Effector CD8-positive, alpha-beta T cell (primary cell): ENCODE measurements around the gene ZNF423.

Experiments used
- DNase-seq: peaks from one replicate; lab custom pipeline; 2025; lab: John Stamatoyannopoulos, UW

The ZNF423 gene

GRCh38 chr16:49552313-49552928, 303.5 kb downstream of the ZNF423 start:
- DNase-seq, result no peak

GRCh38 chr16:49550666-49551065, 305.2 kb downstream of the ZNF423 start:
- no peak for DNase-seq

DNA sequence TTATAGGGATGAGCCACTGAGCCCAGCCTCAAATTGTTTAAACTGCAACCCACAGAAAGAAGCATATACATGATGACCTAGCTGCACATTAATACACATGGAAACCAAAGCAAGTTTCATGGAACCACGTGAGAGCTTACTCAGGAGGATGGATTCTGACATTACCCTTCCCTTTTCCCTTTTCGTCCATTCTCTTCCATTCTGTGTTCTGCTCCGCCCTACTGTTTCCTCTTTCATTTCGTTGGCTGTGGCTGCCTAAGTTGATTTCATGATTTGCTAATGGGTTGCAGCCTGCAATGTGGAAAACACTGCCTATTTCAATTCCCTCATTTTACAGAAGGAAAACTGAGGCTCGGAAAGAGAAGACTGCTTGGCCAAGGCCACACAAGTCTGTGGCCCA, 305.8 kb downstream of the ZNF423 start:
- DNase-seq, result no peak

- no peak for DNase-seq
Observed at GRCh38 chr16:49548325-49548970, 307.5 kb downstream of the ZNF423 start.

DNA sequence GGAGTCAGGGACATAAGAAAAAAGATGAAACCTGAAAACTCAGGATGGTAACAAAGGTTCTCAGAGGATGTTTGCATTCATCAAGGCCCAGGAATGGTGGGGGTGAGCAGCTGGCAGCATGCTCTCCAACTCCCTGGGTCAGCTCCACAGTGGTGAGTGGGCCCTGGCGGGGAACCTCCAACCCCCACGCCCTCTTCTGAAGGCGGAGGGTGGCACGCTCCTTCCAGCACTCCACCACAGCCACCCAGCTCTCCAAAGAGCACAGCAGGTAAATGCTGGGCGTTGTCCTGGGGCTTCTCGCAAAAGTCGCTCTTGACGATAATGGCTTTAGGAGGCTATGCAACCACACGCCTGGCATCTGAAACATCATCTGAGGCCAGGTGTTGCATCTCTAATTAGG, 308.5 kb downstream of the ZNF423 start:
- DNase-seq, result no peak

DNA sequence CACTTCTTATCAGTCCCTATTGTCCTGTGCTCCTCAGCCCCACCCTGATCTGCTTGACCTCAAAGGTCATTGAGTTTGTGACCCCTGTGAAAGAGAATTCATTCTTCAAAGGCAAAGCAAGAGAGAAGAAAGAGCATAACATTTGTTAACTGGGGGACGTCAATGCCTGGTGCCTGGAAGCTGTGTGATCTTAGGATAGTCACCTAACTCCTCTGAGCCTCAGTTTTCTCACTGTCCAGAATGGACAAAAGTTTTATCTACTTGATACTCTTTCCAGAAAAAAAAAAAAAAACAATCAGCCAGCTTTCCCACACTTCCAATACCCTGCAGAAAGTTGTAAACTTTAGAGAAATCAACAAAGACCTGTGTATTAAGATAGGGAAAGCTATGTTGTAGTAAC, 309.2 kb downstream of the ZNF423 start:
- no peak for DNase-seq

DNA sequence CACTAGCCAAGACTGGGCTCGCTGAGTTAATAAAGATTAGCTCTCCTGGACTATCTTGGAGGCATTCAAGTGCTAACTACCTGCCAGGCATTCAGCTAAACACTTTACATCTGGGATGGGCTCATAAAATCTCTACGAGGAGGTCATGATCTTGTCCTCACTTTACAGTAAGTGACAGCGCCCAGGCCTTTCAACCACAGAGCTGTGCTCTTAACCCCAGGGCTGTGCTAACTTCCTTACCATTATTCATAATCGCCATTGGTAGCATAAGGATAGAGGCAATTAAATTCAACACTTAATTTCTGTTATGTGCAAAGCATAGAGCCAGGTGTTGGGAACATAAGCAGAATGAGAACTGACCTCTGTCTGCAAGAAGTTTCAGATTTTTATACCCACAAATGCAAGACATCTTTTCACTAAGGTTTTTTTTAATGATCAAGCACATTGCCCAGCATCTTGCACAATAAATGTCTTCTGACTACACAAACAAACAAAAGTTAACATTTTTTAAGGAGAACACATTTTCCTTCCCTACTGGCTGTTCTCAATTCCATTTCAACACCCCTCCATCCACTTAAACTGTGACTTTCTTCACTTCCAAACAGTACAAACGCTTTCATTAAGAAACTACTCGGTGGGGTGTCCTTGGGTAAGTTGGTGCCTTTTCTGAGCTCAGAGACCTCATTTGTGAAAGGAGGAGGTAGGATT, 310.0 kb downstream of the ZNF423 start:
- DNase-seq, result no peak

GRCh38 chr16:49545243-49545642, 310.7 kb downstream of the ZNF423 start:
- no peak for DNase-seq

DNA sequence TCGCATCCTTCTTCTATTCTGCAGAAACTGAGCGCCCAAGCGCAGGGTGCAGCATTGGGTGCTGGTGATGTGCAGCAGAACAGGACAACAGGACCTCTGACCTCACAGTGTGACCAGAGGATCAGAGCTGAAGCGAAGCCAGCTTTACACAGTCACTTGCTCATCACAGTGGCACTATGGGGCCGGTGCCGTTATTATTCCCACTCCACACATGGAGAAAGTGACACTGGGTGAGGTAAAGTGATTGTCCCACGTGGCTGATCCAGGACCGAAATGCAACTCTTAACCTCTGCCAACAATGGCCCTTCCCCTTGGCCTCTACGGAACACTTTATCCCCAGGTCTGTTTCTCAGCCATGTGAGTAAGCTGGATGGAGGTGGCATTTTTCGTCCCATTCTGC, 311.1 kb downstream of the ZNF423 start:
- DNase-seq, result no peak

- DNase-seq, result no peak
Observed at GRCh38 chr16:49543631-49543946, 312.3 kb downstream of the ZNF423 start.

DNA sequence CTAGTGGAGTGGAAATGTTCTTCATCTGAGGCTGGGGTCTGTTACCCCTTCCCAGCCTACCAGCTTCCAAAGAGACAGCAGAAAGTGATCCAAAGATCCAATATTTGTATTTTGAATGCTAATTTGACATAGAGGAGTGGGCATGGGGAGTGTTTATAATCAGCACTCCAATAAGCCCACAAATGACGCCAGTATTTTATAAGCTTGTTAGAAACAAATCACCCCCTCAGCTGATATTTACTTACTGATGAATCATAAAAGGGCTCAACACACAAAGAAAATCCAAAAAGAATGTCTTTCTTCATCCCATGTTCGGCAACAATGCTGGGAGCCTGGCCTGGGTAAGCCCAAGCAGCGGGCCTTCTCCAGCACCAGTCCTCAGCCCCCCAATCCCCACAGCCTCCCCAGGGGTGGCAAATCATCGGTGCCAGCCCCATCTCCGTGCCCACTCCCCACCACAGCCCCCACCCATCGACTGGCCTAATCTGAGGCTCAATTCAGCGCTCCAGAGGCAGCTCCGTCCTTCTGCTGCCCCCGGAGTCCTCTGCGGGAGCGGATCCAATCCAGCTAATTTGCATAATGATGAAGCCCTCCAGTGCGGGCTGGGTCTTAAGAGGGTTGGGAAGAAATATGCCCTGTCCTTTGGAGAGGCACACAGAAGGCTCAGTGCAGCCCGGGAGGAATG, 312.8 kb downstream of the ZNF423 start:
- DNase-seq, result no peak

DNA sequence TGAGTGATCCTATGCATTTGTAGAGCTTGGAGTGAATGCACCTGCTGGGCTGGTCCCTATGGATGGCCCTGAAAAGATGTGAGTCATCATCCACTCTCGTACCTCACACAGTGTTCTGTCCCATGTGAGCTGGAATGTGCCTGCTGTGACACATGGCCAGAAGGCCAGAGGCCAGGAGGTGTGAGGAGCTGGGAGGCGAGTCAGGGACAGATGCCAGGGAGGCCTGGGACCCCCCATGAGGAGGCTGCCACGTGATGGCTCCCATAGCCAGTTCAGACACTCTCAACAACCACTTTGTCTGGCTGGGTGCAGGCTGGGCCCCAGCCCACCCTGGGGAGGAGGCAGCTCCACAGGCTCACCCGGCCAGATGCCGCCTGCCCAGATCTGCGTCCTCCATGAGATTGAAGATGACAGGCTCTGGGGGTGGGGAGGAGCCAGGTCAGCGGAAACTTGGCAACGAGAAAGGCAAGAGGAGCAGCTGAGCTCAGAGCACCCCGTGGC, 313.5 kb downstream of the ZNF423 start:
- no peak for DNase-seq

- DNase-seq, result no peak
Observed at GRCh38 chr16:49540836-49541235, 315.1 kb downstream of the ZNF423 start.

GRCh38 chr16:49539758-49540157, 316.2 kb downstream of the ZNF423 start:
- no peak for DNase-seq

GRCh38 chr16:49537924-49538459, 317.9 kb downstream of the ZNF423 start:
- DNase-seq, result no peak

DNA sequence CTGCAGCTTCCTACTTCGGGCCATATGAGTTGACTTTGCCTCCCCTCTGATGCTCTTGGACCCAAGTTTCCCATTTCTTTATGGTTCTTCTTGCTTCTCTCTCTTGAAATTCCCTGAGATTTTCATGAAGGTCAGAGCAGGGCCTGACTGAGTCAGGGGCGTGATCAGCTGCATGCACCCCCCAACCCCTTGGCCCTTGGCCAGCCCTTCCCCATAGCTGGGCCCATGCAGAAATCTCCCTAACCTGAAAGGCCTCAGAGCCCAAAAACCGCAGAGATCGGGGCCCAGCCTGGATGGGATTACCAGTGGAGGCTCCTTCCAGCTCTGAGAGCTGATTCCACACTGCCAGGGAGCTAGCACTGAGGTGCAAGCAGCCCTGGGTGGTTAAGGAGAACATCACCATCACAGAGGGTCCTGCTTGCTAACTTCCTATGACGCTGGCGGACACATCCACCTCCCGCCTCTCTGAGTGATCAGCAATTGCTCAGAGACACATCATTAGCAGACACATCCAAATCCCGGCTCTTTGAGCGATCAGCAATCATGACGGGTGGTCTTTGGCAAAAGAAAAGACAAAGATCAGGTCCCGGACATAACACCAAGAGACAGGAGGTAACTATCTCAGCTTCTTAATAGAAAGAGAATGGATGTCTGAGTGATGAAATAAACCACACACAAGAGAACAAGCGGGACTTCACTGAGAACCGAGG, 320.9 kb downstream of the ZNF423 start:
- no peak for DNase-seq

GRCh38 chr16:49533422-49533821, 322.5 kb downstream of the ZNF423 start:
- no peak for DNase-seq

- DNase-seq, result no peak
Observed at GRCh38 chr16:49532873-49533272, 323.0 kb downstream of the ZNF423 start.

- DNase-seq, result no peak
Observed at GRCh38 chr16:49531931-49532840, 323.7 kb downstream of the ZNF423 start.

DNA sequence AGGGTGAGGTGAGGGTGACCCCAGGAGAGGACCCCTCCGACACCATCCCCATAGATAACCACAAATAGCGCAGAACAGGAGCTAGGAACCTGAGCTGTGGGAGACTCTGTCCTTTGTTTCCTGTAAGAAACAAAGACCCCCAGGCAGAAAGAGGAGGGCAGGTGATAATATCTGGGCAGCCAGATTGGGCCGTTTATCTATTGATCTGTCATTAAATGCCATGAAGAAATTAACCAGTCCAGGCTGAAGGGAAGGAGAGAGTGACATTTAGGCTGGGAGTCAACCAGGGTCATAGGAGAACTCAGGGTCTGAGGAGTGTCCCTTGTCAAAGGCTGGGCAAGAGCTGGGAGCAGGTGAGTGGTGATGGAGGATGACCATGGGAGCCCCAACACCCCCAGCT, 324.5 kb downstream of the ZNF423 start:
- DNase-seq, result no peak
